ENCODE data around the gene POGZ.

Gene POGZ, protein sequence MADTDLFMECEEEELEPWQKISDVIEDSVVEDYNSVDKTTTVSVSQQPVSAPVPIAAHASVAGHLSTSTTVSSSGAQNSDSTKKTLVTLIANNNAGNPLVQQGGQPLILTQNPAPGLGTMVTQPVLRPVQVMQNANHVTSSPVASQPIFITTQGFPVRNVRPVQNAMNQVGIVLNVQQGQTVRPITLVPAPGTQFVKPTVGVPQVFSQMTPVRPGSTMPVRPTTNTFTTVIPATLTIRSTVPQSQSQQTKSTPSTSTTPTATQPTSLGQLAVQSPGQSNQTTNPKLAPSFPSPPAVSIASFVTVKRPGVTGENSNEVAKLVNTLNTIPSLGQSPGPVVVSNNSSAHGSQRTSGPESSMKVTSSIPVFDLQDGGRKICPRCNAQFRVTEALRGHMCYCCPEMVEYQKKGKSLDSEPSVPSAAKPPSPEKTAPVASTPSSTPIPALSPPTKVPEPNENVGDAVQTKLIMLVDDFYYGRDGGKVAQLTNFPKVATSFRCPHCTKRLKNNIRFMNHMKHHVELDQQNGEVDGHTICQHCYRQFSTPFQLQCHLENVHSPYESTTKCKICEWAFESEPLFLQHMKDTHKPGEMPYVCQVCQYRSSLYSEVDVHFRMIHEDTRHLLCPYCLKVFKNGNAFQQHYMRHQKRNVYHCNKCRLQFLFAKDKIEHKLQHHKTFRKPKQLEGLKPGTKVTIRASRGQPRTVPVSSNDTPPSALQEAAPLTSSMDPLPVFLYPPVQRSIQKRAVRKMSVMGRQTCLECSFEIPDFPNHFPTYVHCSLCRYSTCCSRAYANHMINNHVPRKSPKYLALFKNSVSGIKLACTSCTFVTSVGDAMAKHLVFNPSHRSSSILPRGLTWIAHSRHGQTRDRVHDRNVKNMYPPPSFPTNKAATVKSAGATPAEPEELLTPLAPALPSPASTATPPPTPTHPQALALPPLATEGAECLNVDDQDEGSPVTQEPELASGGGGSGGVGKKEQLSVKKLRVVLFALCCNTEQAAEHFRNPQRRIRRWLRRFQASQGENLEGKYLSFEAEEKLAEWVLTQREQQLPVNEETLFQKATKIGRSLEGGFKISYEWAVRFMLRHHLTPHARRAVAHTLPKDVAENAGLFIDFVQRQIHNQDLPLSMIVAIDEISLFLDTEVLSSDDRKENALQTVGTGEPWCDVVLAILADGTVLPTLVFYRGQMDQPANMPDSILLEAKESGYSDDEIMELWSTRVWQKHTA (N-terminal part only)

DNA sequence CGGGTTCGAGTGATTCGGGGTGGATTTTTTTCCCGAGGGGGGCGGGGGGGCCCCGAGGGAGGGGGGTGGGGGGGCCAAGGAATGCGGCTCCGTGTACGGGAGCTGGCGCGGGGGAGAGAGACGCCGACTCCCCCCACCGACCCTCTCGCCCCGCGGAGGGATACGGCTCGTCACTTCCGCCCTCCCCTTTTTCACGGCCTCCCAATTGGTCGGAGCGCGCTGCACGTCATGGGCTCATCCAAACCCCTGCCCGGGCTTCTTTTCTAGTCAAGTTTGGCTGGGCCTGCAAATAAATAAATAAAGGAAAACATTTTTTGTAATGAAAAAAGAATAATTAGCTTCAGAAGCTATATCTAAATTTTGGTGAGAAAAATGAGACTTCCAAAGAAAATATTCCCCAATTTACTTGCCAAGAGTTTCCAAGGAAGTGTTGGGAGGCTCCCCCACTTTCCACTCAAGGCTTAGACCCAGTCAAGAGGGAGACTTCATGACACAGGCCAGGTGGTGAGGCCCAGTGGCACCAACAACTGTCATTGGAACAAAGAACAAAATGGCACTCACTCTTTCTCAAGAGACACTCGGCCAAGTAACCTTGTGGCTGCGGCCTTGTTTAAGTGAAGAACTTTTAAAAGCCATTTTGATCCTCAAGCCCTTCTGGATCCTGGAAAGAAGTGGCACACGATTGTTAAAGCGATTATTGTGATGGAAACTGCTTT lies at the start of gene POGZ:
Gene POGZ (minus strand): TSS at position 164 of the 716 bp plus-strand sequence. CDS start 17,290 bp downstream, outside the sequence.
- DNase-seq (ENCODE audit: low read depth in 2 of 2): peak; percentile 89 to 93

DNA sequence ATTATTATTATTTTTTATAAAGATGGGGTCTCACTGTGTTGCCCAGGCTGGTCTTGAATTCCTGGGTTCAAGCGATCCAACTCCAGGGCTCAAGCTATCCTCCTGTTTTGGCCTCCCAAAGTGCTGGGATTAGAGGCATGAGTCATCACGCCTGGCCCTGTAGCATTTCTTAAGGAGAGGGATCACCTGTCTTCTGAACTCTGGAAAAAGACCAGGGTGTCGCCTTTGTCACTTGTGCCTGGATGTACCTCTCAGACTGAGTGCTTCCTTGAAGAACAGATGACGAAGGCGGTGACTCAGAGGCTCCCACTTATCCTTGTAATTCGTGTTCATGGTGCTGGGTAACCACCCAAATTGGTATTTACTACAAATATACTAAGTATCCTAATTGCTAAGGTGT lies 49.5 kb upstream of the POGZ start:
- no peak for DNase-seq (ENCODE audit: low read depth in 2 of 2)

DNA sequence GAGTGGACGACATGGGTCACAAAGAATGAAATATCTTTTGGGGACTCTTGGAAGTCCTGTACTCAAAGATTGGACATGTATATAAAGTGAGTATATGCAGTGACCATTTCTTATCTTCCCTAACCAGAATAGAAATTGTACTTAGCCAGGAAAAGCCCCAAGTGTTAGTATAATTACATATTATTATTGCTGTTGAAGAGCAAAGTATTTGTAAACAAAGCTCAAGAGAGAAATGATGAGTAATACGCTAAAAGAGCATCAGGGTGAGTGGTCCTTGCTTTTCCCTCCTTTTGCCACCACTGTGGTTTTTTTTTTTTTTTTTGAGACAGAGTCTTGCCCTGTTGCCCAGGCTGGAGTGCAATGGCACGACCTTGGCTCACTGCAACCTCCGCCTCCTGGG lies 45.5 kb upstream of the POGZ start:
- no peak for DNase-seq (ENCODE audit: low read depth in 2 of 2)

DNA sequence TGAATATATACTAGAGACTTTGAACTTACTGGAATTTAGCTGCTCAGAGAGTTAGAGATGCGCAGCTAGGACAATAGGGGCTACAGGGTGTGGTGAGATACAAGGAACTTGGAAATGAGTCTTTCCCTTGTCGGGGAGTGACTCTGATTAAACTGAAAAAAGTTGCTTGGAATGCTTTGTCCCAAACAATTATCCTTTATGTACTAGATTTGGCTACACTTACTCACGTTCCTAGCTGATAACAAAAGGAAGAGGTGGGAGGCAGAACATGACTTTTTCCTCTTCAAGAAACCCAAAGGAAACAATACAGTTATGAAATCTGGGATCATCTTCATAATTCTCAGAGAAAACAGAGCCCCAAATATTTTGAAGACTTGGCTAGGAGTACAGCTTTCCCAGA lies 45.0 kb upstream of the POGZ start:
- DNase-seq (ENCODE audit: low read depth in 2 of 2): no peak

DNA sequence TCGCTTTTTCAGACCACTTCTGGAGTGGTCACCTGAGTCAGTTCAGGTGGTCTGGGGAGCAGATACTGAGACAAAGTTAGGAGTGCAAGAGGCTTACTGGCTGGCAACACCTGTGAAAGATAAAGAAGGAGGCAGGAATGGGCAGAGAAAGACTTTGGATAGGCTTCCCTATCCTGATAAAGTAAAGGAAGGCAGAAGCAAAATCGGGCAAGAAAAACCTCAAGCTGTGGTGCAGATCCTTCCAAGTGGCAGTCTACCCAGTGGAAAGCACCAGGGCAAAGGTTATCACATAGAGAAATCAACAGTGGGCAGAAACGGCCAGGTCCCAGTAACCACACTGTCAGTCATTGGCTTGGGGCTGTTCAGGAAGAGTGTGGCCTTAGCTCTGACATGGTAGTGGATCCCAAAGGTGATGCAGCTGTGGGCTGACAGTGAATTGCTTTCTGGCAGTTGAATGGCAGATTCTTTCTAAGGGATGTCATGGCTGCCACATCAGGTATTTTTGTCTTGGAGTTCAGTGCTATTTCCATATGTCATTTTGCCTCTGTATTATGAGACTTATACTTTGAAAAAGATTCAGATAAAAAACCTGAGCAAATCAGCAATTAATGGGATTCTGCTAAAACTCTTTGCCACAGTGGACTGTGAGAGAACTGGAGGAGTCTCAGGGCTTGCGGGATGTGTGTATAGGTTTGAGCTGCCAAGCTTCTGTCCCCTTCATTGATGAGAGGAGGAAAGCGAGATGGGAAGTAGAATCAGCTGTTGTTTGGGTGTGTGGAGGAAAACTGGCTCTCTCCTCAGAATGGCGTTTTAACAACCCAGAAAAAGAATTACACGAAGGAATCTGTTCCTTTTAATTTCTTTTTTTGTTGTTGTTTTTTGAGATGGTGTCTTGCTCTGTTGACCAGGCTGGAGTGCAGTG lies 43.8 kb upstream of the POGZ start:
- DNase-seq (ENCODE audit: low read depth in 2 of 2): no peak

DNA sequence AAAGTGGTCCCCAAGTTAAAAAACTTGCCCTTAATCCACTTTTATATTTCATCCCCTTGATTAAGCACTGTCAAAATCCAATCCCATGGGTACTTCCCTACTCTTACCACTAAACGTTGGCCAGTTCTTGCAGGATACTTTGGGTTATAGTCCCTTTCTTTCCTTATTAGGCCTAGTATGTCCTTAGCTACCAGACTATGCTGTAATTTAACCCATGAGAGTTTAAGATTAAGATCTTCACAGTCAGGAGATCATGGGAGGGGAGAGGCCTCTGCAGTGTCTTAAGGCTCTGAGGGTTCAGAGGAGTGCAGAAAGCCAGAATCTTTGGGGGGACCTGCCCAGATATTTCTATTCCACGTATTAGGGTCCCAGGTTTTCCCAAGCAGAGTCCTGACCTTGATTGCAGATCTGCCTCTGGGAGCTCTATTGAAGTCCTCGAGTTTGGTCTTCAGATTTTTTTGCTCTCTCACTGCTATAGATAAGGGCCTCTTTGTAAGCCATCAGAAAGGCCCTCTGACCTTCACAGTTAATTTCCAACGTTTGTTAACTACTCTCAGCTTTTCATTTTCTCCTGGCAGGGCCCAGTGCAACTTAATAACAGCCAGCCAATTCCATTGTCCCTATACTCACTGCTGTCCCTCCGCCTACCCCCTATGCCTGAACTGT lies 42.9 kb upstream of the POGZ start:
- no peak for DNase-seq (ENCODE audit: low read depth in 2 of 2)

DNA sequence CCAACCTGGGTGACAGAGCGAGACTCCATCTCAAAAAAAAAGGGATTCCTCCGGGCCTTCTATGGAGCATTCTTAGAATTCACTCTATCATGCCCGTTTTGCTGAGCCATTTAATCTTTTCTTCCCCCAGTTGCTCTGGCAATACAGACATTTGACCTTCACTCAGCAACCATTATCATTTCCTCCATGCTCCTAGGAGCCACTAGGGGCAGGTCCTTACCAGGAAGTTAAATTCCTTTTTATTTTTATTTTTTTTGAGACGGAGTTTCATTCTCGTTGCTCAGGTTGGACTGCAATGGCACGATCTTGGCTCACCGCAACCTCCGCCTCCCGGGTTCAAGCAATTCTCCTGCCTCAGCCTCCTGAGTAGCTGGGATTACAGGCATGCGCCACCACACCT lies 42.2 kb upstream of the POGZ start:
- DNase-seq (ENCODE audit: low read depth in 2 of 2): no peak

DNA sequence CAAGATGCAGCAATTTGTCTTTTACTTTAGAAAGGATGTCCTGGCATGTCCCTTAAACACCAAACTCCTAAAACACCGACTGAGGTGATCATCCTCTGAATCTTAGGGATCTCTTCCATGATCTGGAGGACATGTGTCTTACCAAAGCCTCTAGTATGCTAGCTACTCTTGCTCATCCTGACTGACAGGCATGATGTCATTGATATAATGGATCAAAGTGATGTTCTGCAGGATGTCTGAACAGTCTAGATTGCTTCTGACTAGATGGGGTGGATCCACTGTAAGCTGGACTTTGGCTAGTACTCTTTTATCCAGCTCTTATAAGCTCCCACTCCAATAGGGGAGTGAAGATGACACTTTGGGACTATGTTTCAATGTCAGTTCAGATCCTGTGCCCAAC lies 40.6 kb upstream of the POGZ start:
- DNase-seq (ENCODE audit: low read depth in 2 of 2): no peak

DNA sequence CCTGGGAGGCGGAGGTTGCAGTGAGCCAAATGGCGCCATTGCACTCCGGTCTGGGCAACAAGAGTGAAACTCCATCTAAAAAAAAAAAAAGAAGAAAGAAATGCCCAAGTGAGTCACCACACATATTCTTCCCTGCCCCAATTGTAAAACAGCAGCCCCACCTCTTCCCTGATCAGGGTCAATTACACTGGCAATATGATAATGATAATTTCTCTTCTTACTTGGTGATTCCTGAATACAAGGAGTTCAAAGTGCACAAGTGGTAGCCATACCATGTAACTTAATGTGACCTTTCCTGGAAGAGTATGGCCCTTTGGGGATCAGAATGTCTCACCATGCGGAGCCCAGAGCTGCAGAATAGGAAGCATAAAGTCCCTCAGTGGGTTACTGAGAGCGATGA lies 40.1 kb upstream of the POGZ start:
- DNase-seq (ENCODE audit: low read depth in 2 of 2): no peak

DNA sequence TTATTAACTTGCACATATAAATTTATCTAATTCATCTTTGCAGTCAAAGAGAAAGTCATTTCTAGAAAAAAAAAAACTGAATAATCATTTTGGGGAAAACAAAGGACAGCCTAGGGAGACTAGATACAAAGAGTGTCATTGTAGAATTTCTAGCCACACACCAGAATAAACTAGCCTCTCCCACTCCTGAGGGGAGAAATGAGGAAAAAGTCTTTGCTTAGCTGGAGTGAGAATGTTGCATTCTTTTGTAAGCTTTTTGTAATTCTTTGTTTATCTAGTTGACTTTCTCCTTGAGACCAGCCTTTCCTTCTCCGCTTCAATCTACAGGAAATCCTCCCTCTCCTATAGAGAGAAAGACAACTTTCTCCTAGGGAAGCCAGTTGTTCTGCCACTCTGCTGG lies 36.0 kb upstream of the POGZ start:
- DNase-seq (ENCODE audit: low read depth in 2 of 2): no peak

DNA sequence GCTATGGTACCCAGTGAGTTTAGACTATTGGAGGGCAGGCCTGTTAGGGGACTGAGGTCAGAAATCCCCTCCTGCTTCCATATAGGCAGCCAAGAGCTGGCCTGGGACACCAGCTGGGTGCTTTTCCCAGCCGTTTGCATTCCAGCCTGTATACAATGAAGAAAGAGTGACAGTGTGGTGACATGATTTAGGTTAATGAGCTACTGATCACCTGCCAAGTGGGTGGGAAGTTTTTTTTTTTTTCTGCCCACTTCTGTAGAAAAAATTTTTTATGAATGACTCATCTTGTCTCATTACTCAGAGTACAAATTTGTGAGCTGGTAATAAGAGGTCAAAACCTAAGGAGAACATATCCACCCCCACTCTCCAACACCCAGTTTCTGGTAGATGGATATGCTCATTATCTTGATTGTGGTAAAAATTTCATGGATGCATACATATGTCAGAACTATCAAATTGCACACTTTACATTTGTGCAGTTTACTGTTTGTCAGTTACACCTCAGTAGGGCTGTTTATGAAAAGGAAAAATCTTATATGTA lies 35.5 kb upstream of the POGZ start:
- DNase-seq (ENCODE audit: low read depth in 2 of 2): no peak

DNA sequence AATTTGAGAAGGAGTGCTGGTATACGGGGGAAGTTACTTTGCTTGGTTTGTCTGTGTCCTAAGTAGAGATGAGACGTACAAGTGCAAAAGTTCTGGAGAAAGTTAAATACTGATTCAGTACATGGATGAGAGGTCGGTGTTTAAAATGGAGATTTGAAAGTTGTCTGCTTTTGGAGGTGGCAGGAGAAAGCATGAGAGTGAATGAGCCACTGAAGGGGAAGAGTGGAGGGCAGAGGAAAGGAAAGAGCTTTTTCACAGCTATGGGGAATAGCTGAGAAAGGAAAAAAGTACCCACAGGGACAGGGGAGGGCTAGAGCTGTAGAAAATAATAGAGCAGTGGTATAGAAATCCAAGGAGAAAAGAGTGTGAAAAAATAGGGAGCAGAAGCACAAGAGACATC lies 33.7 kb upstream of the POGZ start:
- no peak for DNase-seq (ENCODE audit: low read depth in 2 of 2)

DNA sequence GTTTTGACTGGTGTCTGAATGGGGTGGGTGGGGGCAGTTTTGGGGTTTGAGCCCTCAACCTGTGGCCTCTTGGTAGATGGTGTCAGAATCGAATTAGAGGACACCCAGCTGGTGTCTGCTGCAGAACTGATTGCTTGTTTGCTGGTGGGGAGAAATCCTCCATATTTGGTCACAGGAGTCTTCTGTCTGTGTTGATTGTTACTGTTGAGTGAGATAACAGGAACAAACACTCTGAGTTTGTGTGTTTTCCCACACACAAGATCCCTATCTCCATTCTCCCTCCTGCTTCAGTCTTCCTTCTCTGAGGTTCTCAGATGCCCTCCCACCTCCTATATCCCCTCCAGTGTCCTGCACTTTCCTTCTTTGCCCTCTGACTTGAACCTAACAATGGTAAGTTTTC lies 32.8 kb upstream of the POGZ start:
- no peak for DNase-seq (ENCODE audit: low read depth in 2 of 2)

DNA sequence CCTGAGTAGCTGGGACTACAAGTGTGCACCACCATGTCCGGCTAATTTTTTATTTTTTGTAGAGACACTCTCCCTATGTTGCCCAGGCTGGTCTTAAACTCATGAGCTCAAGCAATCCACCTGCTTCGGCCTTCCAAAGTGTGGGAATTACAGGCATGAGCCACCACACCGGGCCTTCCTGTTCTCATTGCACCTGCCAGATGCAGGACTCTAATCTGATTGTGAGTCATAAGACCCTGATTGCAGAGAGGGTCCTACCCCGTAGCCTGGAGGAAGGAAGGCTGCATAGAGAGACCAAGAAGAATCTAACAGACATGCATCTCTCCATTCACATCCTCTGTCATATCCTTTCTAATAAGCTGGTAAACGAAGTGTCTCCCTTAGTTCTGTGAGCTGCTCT lies 32.3 kb upstream of the POGZ start:
- DNase-seq (ENCODE audit: low read depth in 2 of 2): no peak

DNA sequence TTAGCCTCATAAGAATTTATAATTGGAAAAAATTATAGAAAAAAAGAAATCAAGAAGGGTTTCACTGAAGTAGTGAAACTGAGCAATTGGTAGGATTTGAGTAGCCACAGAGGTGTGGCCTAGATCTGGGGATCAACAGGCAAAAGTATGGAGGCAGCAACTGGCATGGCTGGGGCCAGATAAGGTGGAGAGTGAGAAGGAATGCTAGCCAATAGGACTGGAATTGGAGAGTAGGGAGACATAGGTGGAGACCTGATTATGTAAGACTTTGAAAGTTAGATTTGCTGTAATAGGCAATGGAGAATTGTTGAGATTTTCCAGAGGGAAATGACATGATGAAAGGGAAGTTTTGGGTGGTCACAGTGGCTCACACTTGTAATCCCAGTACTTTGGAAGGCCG lies 27.3 kb upstream of the POGZ start:
- no peak for DNase-seq (ENCODE audit: low read depth in 2 of 2)

DNA sequence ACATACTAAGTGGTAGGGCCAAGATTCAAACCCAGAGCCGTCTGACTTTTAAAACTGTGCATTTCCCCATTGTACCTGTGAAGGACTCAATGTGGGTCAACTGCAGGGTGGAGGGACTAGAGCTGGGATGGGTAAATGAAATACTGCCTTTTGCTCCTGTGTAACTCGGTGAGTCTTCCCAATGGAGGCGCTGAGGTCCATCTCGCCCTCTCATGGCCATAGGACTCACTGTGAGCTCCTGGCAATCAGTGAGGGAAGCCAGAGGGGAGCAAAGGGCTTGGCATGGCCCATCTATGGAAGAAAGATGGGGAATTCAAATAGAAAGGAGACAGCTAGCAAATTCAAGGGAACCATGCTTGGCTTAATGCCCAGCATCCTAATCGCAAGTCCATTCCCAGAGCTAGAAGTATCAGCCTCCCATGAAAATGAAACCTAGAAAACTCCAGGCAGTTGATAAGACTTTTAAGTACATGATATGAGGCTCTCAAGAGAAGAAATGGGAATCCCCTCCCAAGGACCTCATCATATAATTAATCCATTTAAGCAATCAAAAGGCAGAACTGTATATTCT lies 26.5 kb upstream of the POGZ start:
- DNase-seq (ENCODE audit: low read depth in 2 of 2): no peak

DNA sequence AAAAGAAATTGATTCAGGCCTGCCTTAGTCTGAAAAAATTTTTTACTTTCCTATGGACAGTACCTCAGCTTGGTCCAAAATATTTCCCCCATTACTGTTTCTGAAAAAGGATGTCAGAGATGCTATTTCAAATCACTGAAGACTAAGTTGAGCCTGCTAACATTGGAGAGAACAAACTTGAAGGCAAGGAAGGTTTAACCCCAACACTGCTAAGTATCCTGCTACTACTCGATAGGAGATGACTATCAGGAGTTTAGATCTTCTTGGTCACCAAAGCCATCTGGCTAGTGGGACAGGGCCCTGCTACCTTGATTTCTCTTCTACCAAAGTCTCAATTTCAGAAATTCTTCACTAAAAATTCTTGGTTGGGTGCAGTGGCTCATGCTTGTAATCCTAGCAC lies 22.7 kb upstream of the POGZ start:
- DNase-seq (ENCODE audit: low read depth in 2 of 2): no peak

DNA sequence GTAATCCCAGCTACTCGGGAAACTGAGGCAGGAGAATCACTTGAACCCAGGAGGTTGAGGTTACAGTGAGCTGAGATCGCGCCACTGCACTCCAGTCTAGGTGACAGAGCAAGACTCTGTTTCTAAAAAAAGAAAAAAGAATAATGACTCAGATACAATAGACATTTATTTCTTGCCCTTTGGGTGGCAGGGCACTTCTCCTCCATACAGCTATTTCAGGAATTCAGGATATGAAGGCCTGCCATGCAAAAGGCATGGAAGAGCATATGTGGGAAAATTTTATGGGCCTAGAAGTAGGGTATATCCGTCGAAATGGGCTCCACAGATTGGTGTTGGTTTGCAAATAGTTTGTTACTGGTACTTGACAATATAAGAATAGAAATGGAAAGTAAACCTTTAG lies 20.2 kb upstream of the POGZ start:
- DNase-seq (ENCODE audit: low read depth in 2 of 2): no peak

DNA sequence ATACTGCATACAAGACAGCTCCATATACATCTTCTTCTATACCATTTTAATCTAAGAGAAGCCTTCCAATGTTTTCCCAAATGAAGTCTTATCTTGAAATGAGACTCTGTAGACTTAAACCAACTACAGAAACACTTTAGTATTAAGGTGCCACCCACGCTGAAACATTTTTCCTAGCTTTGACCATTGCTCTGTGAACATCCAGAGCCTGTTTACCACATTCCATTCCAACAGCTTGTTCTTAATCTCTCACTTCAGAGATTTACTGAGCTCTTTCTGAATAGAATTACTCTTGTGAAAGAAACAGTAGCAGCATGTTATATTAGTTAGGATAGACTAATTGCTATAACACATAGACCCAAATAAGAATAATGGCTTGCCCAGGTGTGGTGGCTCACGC lies 19.6 kb upstream of the POGZ start:
- no peak for DNase-seq (ENCODE audit: low read depth in 2 of 2)
